Lung (tissue), 12 donors: ENCODE data around the gene ALOX12. TPM values are rescaled to one million over a fixed set of nuclear protein-coding genes. Genes with fewer than 3 reads are reported as not detected.
"Not testable (repeated sequence)": the region's sequence is repeated elsewhere in the genome, so short reads cannot be mapped to it uniquely, and the experiment has no call there.

Experiments
- ATAC-seq: fragments of 200-7000 bp; cut with Tn5 transposase; one replicate; pipeline ENCODE4 v1.9.1; 2020; ENCODE audit warnings: moderate number of reproducible peaks; ENCODE audit not compliant: insufficient read depth, low FRiP score
- DNase-seq, 3 donors: peaks; one replicate each; pipeline ENCODE4 v3.0.0-alpha.2; 2013 to 2017
- H3K27ac ChIP-seq, 2 donors: one replicate each; pipeline ENCODE4 v1.5.1; 2013; ENCODE audit warnings: mild to moderate bottlenecking in 2 of 2, moderate library complexity in 2 of 2, control low read depth in 1 of 2, inconsistent platforms in 1 of 2, low read depth in 1 of 2, low read length in 1 of 2
- H3K27me3 ChIP-seq, 3 donors: one replicate each; pipeline ENCODE4 v1.5.1; 2013; ENCODE audit warnings: low read length in 2 of 3; ENCODE audit not compliant: control insufficient read depth in 3 of 3, insufficient read depth in 3 of 3
- H3K36me3 ChIP-seq, 4 donors: one replicate each; pipeline ENCODE4 v1.5.1; 2013; ENCODE audit warnings: low read length in 4 of 4, mild to moderate bottlenecking in 1 of 4, moderate library complexity in 1 of 4; ENCODE audit not compliant: control insufficient read depth in 4 of 4, insufficient read depth in 4 of 4
- H3K4me1 ChIP-seq, 5 donors: one replicate each; pipeline ENCODE4 v1.5.1; 2013; ENCODE audit warnings: low read length in 5 of 5, mild to moderate bottlenecking in 2 of 5, moderate library complexity in 1 of 5; ENCODE audit not compliant: control insufficient read depth in 5 of 5, insufficient read depth in 5 of 5
- H3K4me3 ChIP-seq: one replicate; pipeline ENCODE4 v1.5.1; 2013; ENCODE audit warnings: mild to moderate bottlenecking, control low read depth, moderate library complexity
- H3K9ac ChIP-seq, 2 donors: one replicate each; pipeline ENCODE4 v1.5.1; 2013; ENCODE audit warnings: low read length in 2 of 2, control low read depth in 1 of 2; ENCODE audit not compliant: insufficient read depth in 1 of 2
- H3K9me3 ChIP-seq, 4 donors: one replicate each; pipeline ENCODE4 v1.5.1; 2013; ENCODE audit warnings: low read length in 3 of 4, mild to moderate bottlenecking in 1 of 4, moderate library complexity in 1 of 4; ENCODE audit not compliant: control insufficient read depth in 4 of 4, insufficient read depth in 3 of 4
- whole genome bisulfite sequencing, 2 donors: extraction: QIAGEN DNeasy Blood & Tissue Kit; methylation state at CpG; one replicate each; pipeline ENCODE4 v1.1.7; 2013; 5-methylcytosine and 5-hydroxymethylcytosine counted together
- polyA plus RNA-seq, 2 donors: library from polyadenylated mRNA; stranded (reverse); fragments of 200-250 nt; gene quantifications; one replicate each; pipeline ENCODE4 v1.2.1, GENCODE V29; 2013
- total RNA-seq, 2 donors: library from RNA; depleted of rRNA in 1 of 2; stranded (reverse); fragments of >200 nt in 1 of 2; gene quantifications; one replicate each; pipeline ENCODE4 v1.2.1, GENCODE V29; 2014 to 2021
- TF ChIP-seq, protein P1 (sequence below): IDR thresholded peaks from 2 replicates; pipeline ENCODE4 v1.5.1; 2012; ENCODE audit warnings: mild to moderate bottlenecking; ENCODE audit errors: control extremely low read depth, extremely low read depth
- donor health status: control.
- donor health status: control.
- donor health status: Bipolar disorder and iron deficiency.
- donor health status: healthy.
- donor health status: DM: yes; HTN: yes; CAD: no.

Gene ALOX12
- total and polyA plus RNA-seq, 4 donors, result 0.21 to 0.95 (median 0.45) TPM

DNA sequence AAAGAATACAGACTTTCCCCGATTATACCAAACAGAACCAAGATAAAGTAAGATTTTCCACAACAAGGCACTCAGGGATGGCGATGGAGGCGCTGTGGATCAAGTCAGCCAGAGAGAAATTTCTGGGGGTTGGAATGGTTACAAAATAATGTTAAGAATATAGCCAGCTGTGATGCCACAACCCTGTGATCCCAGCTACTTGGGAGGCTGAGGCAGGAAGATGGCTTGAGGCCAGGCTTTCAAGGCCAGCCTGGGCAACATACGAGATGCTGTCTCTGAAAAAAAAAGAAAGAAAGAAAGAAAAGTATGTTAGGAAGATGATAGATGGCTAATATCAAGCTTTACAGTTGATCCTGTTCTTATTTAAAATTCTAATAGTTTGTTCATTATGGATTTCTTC lies 10.6 kb upstream of the ALOX12 start:
- WGBS, 2 donors, result 68 to 89% methylated on average over 4 of the region's 4 CpGs
- H3K4me3 ChIP-seq, result no peak overlapping the region
- peaks cover 0 to 3% (median 2%) of the 10 kb centered on the region in 5 donors for H3K4me1 ChIP-seq
- H3K27ac ChIP-seq, result no peak overlapping the region
- no peaks in the 10 kb centered on the region for H3K27me3 ChIP-seq
- H3K9ac ChIP-seq, result no peak overlapping the region
- ATAC-seq (no peak), DNase-seq (peak in 2 of 3 donors; percentile 49 to 52)
- no peaks in the 10 kb centered on the region for H3K9me3 ChIP-seq
- no peaks in the 10 kb centered on the region for H3K36me3 ChIP-seq
- TF ChIP-seq, protein P1, sequence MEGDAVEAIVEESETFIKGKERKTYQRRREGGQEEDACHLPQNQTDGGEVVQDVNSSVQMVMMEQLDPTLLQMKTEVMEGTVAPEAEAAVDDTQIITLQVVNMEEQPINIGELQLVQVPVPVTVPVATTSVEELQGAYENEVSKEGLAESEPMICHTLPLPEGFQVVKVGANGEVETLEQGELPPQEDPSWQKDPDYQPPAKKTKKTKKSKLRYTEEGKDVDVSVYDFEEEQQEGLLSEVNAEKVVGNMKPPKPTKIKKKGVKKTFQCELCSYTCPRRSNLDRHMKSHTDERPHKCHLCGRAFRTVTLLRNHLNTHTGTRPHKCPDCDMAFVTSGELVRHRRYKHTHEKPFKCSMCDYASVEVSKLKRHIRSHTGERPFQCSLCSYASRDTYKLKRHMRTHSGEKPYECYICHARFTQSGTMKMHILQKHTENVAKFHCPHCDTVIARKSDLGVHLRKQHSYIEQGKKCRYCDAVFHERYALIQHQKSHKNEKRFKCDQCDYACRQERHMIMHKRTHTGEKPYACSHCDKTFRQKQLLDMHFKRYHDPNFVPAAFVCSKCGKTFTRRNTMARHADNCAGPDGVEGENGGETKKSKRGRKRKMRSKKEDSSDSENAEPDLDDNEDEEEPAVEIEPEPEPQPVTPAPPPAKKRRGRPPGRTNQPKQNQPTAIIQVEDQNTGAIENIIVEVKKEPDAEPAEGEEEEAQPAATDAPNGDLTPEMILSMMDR, result no peak

DNA sequence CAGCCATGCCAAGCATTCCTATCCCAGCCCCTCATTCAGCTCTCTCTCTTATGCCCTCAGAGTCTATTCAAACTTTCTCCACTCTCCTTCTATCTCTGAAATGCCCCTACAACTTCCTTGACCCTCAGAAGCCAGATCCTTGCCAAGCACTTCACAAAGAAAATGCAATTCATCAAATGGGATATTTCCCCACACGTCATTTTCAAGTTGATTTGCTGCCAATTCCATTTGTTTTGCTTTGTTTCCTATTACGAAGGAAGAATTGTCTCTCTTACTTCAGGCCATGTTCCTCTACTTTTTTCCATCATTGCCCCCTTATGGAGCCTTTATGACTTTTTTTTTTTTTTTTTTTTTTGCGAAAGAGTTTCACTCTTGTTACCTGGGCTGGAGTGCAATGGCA lies 9.2 kb upstream of the ALOX12 start:
- Histone ChIP-seq H3K9me3 (no peaks in the 10 kb centered on the region), H3K27ac (no peak overlapping the region), H3K36me3 (no peaks in the 10 kb centered on the region), H3K27me3 (no peaks in the 10 kb centered on the region), H3K9ac (no peak overlapping the region), H3K4me1 (peaks cover 0 to 3% (median 2%) of the 10 kb centered on the region in 5 donors), H3K4me3 (no peak overlapping the region)
- WGBS, 2 donors, result 31 to 40% methylated on average over 3 of the region's 3 CpGs
- ATAC-seq, result no peak
- TF ChIP-seq, protein P1, result no peak
- peak in 2 of 3 donors; percentile 59 to 66 for DNase-seq

DNA sequence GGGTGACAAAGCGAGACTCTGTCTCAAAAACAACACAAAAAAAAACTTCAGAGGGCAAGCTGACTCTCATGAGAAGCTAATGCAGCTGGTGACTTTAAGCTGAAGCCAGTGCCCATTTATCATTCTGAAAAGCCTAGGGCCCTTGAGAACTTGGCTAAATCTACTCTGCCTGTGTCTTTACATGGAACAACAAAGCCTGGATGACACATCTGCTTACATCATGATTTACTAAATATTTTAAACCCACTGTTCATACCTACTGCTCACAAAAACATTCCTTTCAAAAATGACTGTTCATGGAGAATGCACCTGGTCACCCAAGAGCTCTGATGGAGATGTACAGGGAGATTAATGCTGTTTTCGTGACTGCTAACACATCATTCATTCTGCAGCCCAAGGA lies 6.1 kb upstream of the ALOX12 start:
- H3K27me3 ChIP-seq, result peaks cover 0 to 10% (median 0%) of the 10 kb centered on the region in 3 donors
- H3K9ac ChIP-seq, result no peak overlapping the region
- no peak overlapping the region for H3K27ac ChIP-seq
- no peaks in the 10 kb centered on the region for H3K9me3 ChIP-seq
- no peak overlapping the region for H3K4me3 ChIP-seq
- 91 to 97% methylated on average over 2 of the region's 2 CpGs for WGBS, 2 donors
- TF ChIP-seq, protein P1, result no peak
- DNase-seq (no peak), ATAC-seq (no peak)
- peaks cover 0 to 3% (median 2%) of the 10 kb centered on the region in 5 donors for H3K4me1 ChIP-seq
- no peaks in the 10 kb centered on the region for H3K36me3 ChIP-seq

DNA sequence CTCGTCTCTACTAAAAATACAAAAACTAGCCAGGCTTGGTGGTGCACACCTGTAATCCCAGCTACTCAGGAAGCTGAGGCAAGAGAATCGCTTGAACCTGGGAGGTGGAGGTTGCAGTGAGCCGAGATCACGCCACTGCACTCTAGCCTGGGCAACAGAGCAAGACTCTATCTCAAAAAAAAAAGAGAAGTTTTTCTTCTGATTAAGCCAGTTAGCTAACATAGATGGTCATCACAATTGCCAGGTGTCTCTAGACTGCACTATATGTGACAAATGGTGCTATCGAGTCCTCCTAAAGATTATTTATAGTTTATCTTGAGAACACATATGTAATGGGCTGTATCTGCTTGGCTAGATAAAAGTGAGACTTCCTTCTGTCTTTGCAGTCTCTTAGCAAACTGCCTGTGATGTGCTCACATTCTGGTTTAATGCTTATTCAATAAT lies 2.2 kb upstream of the ALOX12 start:
- H3K4me3 ChIP-seq, DNase-seq, H3K27ac ChIP-seq, H3K9me3 ChIP-seq, ATAC-seq, H3K9ac ChIP-seq: not testable (repeated sequence)
- 69 to 71% methylated on average over 5 of the region's 5 CpGs for WGBS, 2 donors
- peaks cover 0 to 18% (median 1%) of the 10 kb centered on the region in 4 donors for H3K36me3 ChIP-seq
- peaks cover 0 to 29% (median 0%) of the 10 kb centered on the region in 3 donors for H3K27me3 ChIP-seq
- H3K4me1 ChIP-seq, result peaks cover 0 to 12% (median 0%) of the 10 kb centered on the region in 5 donors
